Kidney (tissue), 14 donors: ENCODE measurements around the gene AIFM2. TPM values are rescaled to one million over a fixed set of nuclear protein-coding genes. Genes with fewer than 3 reads are reported as not detected.
"Not testable (repeated sequence)": the region's sequence is repeated elsewhere in the genome, so short reads cannot be mapped to it uniquely, and the experiment has no call there.

Experiments
- DNase-seq, 5 donors: peaks; one replicate each; pipeline ENCODE4 v3.0.0-alpha.2; 2013 to 2020
- FAIRE-seq: peaks from 2 replicates; lab custom pipeline; 2012; peaks lifted over from hg19 to GRCh38; lab: Jason Lieb, UNC
- H3K27ac ChIP-seq, 2 donors: one replicate each; pipeline ENCODE4 v1.7.0; 2013; ENCODE audit warnings: low read depth in 2 of 2, low read length in 2 of 2, inconsistent platforms in 1 of 2
- H3K27me3 ChIP-seq: one replicate; pipeline ENCODE4 v1.7.1; 2013; ENCODE audit warnings: low read length, inconsistent platforms; ENCODE audit not compliant: control insufficient read depth, insufficient read depth
- H3K36me3 ChIP-seq, 3 donors: one replicate each; pipeline versions ENCODE4 v1.7.0 to v1.7.1; 2013; ENCODE audit warnings: low read length in 3 of 3, control low read depth in 1 of 3, inconsistent platforms in 1 of 3; ENCODE audit not compliant: insufficient read depth in 3 of 3, control insufficient read depth in 2 of 3
- H3K4me1 ChIP-seq, 3 donors: one replicate each; pipeline versions ENCODE4 v1.7.0 to v1.7.1; 2013; ENCODE audit warnings: low read length in 3 of 3, inconsistent platforms in 1 of 3, low read depth in 1 of 3; ENCODE audit not compliant: control insufficient read depth in 2 of 3, insufficient read depth in 2 of 3
- H3K4me3 ChIP-seq, 3 donors: one replicate each; pipeline versions ENCODE4 v1.7.0 to v1.8.1; 2013; ENCODE audit warnings: low read length in 3 of 3, control low read depth in 1 of 3, inconsistent platforms in 1 of 3
- H3K9ac ChIP-seq, 3 donors: one replicate each; pipeline versions ENCODE4 v1.7.0 to v1.7.1; 2013; ENCODE audit warnings: low read length in 3 of 3, control low read depth in 1 of 3, inconsistent platforms in 1 of 3
- H3K9me3 ChIP-seq, 3 donors: one replicate each; pipeline versions ENCODE4 v1.7.0 to v1.7.1; 2013; ENCODE audit warnings: low read length in 3 of 3, control low read depth in 1 of 3, inconsistent platforms in 1 of 3; ENCODE audit not compliant: control insufficient read depth in 2 of 3, insufficient read depth in 1 of 3
- intact Hi-C: fragments of 100-400 bp; cut with DNase I; formaldehyde crosslinking; loops from one replicate; pipeline ENCODE4 v1.11.1; 2022
- polyA plus RNA-seq: library from polyadenylated mRNA; stranded (reverse); fragments of 350-450 nt; fragmentation: Illumina TruSeq; extraction: RNeasy Lipid Tissue Mini Kit (QIAGEN cat#74804); gene quantifications from one replicate; pipeline ENCODE4 v1.2.3, GENCODE V29; 2014; ENCODE audit warnings: low read depth, low replicate concordance; ENCODE audit not compliant: insufficient read depth
- total RNA-seq: library from RNA; stranded (reverse); fragmentation: NEBNext Ultra II Directional; extraction: Animal tissue kit (Norgen Biotek cat#: 25700); gene quantifications from one replicate; pipeline ENCODE4 v1.2.1, GENCODE V29; 2021
- TF ChIP-seq, protein P1 (sequence below): IDR thresholded peaks from 3 replicates; pipeline ENCODE4 v1.5.1; 2012; ENCODE audit warnings: mild to moderate bottlenecking, moderate library complexity, borderline replicate concordance; ENCODE audit not compliant: insufficient read depth; ENCODE audit errors: extremely low read depth
- donor health status: control.
- donor health status: control.
- donor health status: control.
- donor health status: control.
- donor health status: control.
- donor health status: DM: yes; HTN: yes; CAD: no.
- donor health status: Normal renal cell carcinoma (clear cell type).

AIFM2 gene
- total and polyA plus RNA-seq, 2 donors from 2014 or later, result 12.7 to 14.8 TPM

DNA sequence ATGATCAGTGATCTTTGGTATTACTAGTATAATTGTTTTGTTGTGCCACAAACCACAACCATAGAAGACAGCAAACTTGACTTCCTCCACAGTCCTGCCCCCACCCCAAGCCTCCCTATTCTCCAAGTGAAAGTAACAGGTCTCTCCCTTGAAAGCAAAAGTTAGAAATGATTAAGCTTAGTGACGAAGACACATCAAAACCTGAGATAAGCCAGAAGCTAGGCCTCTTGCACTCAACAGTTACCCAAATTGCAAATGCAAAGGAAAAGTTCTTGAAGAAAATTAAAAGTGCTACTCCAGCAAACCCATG, 30.2 kb upstream of the AIFM2 start:
- H3K9me3 ChIP-seq, result no peaks in the 10 kb centered on the region
- DNase-seq, result no peak
- TF ChIP-seq, protein P1, sequence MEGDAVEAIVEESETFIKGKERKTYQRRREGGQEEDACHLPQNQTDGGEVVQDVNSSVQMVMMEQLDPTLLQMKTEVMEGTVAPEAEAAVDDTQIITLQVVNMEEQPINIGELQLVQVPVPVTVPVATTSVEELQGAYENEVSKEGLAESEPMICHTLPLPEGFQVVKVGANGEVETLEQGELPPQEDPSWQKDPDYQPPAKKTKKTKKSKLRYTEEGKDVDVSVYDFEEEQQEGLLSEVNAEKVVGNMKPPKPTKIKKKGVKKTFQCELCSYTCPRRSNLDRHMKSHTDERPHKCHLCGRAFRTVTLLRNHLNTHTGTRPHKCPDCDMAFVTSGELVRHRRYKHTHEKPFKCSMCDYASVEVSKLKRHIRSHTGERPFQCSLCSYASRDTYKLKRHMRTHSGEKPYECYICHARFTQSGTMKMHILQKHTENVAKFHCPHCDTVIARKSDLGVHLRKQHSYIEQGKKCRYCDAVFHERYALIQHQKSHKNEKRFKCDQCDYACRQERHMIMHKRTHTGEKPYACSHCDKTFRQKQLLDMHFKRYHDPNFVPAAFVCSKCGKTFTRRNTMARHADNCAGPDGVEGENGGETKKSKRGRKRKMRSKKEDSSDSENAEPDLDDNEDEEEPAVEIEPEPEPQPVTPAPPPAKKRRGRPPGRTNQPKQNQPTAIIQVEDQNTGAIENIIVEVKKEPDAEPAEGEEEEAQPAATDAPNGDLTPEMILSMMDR, result no peak
- no peaks in the 10 kb centered on the region for H3K27me3 ChIP-seq
- intact Hi-C loops, result no loop called here
- peaks cover 0 to 6% (median 0%) of the 10 kb centered on the region in 3 donors for H3K36me3 ChIP-seq
- H3K4me3 ChIP-seq, result no peak overlapping the region
- FAIRE-seq, result no peak
- peaks cover 0 to 4% (median 0%) of the 10 kb centered on the region in 3 donors for H3K4me1 ChIP-seq
- no peak overlapping the region for H3K27ac ChIP-seq
- H3K9ac ChIP-seq, result no peak overlapping the region

DNA sequence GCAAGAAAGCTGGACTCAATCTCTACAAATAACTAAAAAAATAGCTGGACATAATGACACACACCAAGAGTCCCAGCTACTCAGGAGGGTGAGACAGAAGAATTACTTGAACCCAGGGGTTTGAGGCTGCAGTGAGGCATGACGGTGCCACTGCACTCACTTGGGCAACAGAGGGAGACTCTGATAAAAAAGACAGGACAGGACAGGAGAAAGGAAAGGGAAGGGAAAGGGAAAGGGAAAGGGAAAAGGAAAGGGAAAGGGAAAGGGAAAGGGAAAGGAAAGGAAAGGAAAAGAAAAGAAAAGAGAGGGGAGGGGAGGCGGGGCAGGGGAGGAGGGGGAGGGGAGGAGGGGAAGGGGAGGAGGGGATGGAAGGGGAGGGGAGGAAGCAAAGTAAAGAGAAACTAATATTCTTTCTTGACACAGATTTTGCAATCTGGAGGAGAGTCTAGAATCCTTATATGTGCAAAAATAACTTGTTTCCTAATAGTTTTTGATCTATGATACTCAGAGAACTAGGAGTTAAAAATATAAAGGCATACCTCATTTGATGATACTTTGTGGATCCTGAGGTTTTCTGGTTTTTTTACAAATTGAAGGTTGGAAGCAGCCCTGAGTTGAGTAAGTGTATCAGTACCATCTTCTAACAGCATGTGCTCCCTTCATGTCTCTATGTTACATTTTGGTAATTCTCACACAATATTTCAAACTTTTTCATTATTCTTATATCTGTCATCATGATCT, 29.7 kb upstream of the AIFM2 start:
- Histone ChIP-seq H3K27me3 (no peaks in the 10 kb centered on the region), H3K27ac (no peak overlapping the region), H3K36me3 (peaks cover 0 to 6% (median 0%) of the 10 kb centered on the region in 3 donors), H3K9me3 (no peaks in the 10 kb centered on the region), H3K4me3 (no peak overlapping the region), H3K9ac (no peak overlapping the region), H3K4me1 (peaks cover 0 to 4% (median 0%) of the 10 kb centered on the region in 3 donors)
- intact Hi-C loops, result no loop called here
- DNase-seq, result no peak
- TF ChIP-seq, protein P1, result no peak
- FAIRE-seq, result no peak

DNA sequence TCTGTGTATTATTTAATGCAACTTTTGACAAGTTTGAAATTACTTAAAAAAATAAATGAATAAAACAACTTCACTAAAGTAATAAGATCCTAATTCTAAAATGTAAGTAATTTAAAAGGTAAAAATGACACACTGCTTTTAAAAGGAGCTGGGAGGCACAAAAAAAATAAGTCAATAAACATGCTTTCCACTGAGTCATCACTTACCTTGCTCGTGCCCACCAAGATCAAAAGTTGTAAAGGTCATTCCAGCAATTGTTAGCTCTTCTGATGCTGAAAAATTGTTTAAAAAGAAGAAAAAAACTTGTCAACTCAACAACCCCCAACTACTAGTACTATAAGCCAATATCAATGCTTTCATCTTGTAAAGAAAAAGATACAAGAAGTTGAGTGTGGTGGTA, 28.2 kb upstream of the AIFM2 start:
- Histone ChIP-seq H3K27me3 (no peaks in the 10 kb centered on the region), H3K4me1 (peaks cover 0 to 4% (median 0%) of the 10 kb centered on the region in 3 donors), H3K27ac (no peak overlapping the region), H3K36me3 (peaks cover 3 to 9% (median 9%) of the 10 kb centered on the region in 3 donors), H3K9ac (no peak overlapping the region), H3K4me3 (no peak overlapping the region), H3K9me3 (no peaks in the 10 kb centered on the region)
- FAIRE-seq, result no peak
- TF ChIP-seq, protein P1, result no peak
- intact Hi-C loops, result no loop called here
- no peak for DNase-seq

DNA sequence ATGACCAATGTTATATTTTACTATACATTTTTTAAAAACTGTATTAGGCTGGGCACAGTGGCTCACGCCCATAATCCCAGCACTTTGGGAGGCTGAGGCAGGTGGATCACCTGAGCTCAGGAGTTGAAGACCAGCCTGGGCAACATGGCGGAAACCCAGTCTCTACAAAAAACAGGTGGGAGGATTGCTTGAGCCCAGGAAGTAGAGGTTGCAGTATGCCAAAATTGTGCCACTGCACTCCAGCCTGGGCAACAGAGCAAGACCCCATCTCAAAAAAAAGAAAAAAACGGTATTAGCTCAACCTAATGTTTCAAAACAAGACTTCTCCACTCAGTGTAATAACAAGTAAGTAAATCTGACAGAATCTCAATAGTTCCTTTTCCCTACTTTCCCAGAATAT, 26.7 kb upstream of the AIFM2 start:
- FAIRE-seq, intact Hi-C loops: not testable (repeated sequence)

More for the DNA sequence above, 26.7 kb upstream of the AIFM2 start:
- peaks cover 8 to 16% (median 11%) of the 10 kb centered on the region in 3 donors for H3K36me3 ChIP-seq
- not testable (repeated sequence) for H3K4me3 ChIP-seq, H3K27ac ChIP-seq, H3K9ac ChIP-seq, H3K9me3 ChIP-seq, H3K27me3 ChIP-seq, H3K4me1 ChIP-seq, DNase-seq
